Measurements from ENCODE around the gene TSEN54.

GRCh38 chr17:75494326-75494877, 21.9 kb upstream of the TSEN54 start:
- TF ChIP-seq CTCF (IDR thresholded peaks at IDR 0.05) (no peak), POLR2A (IDR thresholded peaks at IDR 0.05) (no peak), EP300 (IDR thresholded peaks at IDR 0.05) (no peak)
